Nephron progenitor cell (in vitro differentiated cells): ENCODE data around the gene DNAJC6.

Experiments
- DNase-seq: peaks from one replicate; pipeline ENCODE4 v3.0.0; 2021
- H3K27ac Mint-ChIP-seq: 2 replicates; pipeline ENCODE4 v1.8.0; 2021; ENCODE audit warnings: mild to moderate bottlenecking, moderate library complexity, mixed read lengths
- H3K27me3 Mint-ChIP-seq: 2 replicates; pipeline ENCODE4 v1.8.0; 2021; ENCODE audit warnings: mild to moderate bottlenecking, low read depth, mixed read lengths; ENCODE audit not compliant: poor library complexity
- H3K36me3 Mint-ChIP-seq: 2 replicates; pipeline ENCODE4 v1.8.0; 2021; ENCODE audit warnings: low read depth, mixed read lengths
- H3K4me1 Mint-ChIP-seq: 2 replicates; pipeline ENCODE4 v1.8.0; 2021; ENCODE audit warnings: mixed read lengths
- H3K4me3 Mint-ChIP-seq: 2 replicates; pipeline ENCODE4 v1.8.0; 2021; ENCODE audit warnings: mild to moderate bottlenecking, moderate library complexity, mixed read lengths
- H3K9me3 Mint-ChIP-seq: 2 replicates; pipeline ENCODE4 v1.8.0; 2021; ENCODE audit warnings: mild to moderate bottlenecking, moderate library complexity, mixed read lengths
- TF ChIP-seq, protein P1 (sequence below): fragments of 200-600 bp; sonication (generic); IDR thresholded peaks from 2 replicates; pipeline ENCODE4 v1.5.0; 2021; ENCODE audit warnings: antibody characterized with exemption

DNAJC6 gene

DNA sequence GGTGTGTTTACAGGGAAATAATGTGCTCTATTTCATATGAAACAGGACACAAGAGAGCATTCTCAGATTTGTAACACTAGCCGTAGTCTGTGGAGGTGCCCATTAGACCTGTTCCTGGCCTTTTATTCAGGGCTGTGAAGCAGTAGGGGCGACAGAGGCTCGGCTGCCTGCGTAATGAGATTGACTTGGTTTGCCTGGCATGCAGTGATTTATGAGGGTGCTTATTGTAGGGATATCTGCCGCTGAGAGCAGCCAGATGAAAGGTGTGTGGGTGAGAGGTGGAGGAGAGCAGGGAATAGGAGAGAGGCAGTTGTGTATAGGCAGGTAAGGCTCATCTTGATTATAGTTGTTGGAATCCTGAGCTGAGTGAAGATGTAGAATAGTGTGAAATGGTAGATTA is 51.3 kb downstream of the DNAJC6 start:
- H3K36me3 Mint-ChIP-seq: no peaks in the 10 kb centered on the region
- TF ChIP-seq, protein P1, sequence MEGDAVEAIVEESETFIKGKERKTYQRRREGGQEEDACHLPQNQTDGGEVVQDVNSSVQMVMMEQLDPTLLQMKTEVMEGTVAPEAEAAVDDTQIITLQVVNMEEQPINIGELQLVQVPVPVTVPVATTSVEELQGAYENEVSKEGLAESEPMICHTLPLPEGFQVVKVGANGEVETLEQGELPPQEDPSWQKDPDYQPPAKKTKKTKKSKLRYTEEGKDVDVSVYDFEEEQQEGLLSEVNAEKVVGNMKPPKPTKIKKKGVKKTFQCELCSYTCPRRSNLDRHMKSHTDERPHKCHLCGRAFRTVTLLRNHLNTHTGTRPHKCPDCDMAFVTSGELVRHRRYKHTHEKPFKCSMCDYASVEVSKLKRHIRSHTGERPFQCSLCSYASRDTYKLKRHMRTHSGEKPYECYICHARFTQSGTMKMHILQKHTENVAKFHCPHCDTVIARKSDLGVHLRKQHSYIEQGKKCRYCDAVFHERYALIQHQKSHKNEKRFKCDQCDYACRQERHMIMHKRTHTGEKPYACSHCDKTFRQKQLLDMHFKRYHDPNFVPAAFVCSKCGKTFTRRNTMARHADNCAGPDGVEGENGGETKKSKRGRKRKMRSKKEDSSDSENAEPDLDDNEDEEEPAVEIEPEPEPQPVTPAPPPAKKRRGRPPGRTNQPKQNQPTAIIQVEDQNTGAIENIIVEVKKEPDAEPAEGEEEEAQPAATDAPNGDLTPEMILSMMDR: no peak
- H3K4me3 Mint-ChIP-seq: no peak overlapping the region
- no peaks in the 10 kb centered on the region for H3K9me3 Mint-ChIP-seq
- no peak for DNase-seq
- H3K4me1 Mint-ChIP-seq: no peaks in the 10 kb centered on the region
- no peak overlapping the region for H3K27ac Mint-ChIP-seq
- peaks cover 8% of the 10 kb centered on the region for H3K27me3 Mint-ChIP-seq

GRCh38 chr1:65362545-65362944 is 53.2 kb downstream of the DNAJC6 start:
- Mint-ChIP-seq H3K4me3 (no peak overlapping the region), H3K4me1 (no peaks in the 10 kb centered on the region), H3K9me3 (no peaks in the 10 kb centered on the region), H3K27ac (no peak overlapping the region), H3K36me3 (no peaks in the 10 kb centered on the region), H3K27me3 (peaks cover 11% of the 10 kb centered on the region)
- TF ChIP-seq, protein P1: no peak
- DNase-seq: no peak

GRCh38 chr1:65363484-65363883 is 54.1 kb downstream of the DNAJC6 start:
- no peaks in the 10 kb centered on the region for H3K9me3 Mint-ChIP-seq
- H3K27me3 Mint-ChIP-seq: peaks cover 11% of the 10 kb centered on the region
- DNase-seq: no peak
- H3K4me1 Mint-ChIP-seq: no peaks in the 10 kb centered on the region
- H3K36me3 Mint-ChIP-seq: no peaks in the 10 kb centered on the region
- TF ChIP-seq, protein P1: no peak
- H3K4me3 Mint-ChIP-seq: no peak overlapping the region
- no peak overlapping the region for H3K27ac Mint-ChIP-seq

DNA sequence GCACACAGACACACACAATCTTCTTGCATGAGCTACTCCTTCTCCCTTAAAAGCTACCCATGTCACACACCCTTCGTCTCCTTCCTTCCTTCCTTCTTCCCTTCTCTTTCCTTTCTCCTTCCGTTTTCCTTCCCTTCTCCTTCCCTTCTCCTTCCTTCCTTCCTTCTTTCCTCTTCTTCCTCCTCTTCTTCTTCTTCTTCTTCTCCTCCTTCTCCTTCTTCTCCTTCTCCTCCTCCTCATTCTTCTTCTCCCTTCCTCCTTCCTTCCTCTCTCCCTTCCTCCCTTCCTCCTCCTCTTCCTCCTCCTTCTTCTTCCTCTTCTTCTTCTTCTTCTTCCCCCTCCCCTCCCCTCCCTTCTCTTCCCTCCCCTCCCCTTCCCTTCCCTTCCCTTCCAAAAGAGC is 59.1 kb downstream of the DNAJC6 start:
- no peaks in the 10 kb centered on the region for H3K9me3 Mint-ChIP-seq
- no peaks in the 10 kb centered on the region for H3K4me1 Mint-ChIP-seq
- H3K36me3 Mint-ChIP-seq: no peaks in the 10 kb centered on the region
- peaks cover 11% of the 10 kb centered on the region for H3K27me3 Mint-ChIP-seq
- TF ChIP-seq, protein P1: no peak
- no peak overlapping the region for H3K27ac Mint-ChIP-seq
- no peak overlapping the region for H3K4me3 Mint-ChIP-seq
- no peak for DNase-seq

- H3K4me1 Mint-ChIP-seq: no peaks in the 10 kb centered on the region
- no peak for DNase-seq
- TF ChIP-seq, protein P1: no peak
- H3K4me3 Mint-ChIP-seq: no peak overlapping the region
- H3K36me3 Mint-ChIP-seq: no peaks in the 10 kb centered on the region
- no peaks in the 10 kb centered on the region for H3K9me3 Mint-ChIP-seq
- H3K27me3 Mint-ChIP-seq: peaks cover 9% of the 10 kb centered on the region
- H3K27ac Mint-ChIP-seq: no peak overlapping the region
Observed at GRCh38 chr1:65371544-65371943, 62.2 kb downstream of the DNAJC6 start.

GRCh38 chr1:65372557-65372956 is 63.2 kb downstream of the DNAJC6 start:
- H3K9me3 Mint-ChIP-seq: no peaks in the 10 kb centered on the region
- no peak for DNase-seq
- no peak overlapping the region for H3K27ac Mint-ChIP-seq
- no peaks in the 10 kb centered on the region for H3K36me3 Mint-ChIP-seq
- no peaks in the 10 kb centered on the region for H3K4me1 Mint-ChIP-seq
- no peak overlapping the region for H3K4me3 Mint-ChIP-seq
- TF ChIP-seq, protein P1: no peak
- peaks cover 7% of the 10 kb centered on the region for H3K27me3 Mint-ChIP-seq
